Activated CD8-positive, alpha-beta T cell treated with anti-CD3 and anti-CD28 coated beads for 36 hours (primary cell): ENCODE results near the gene ARHGAP40. TPM values are rescaled to one million over a fixed set of nuclear protein-coding genes. Genes with fewer than 3 reads are reported as not detected.

Source experiments
- ATAC-seq: fragments of 200-7000 bp; cut with Tn5 transposase; one replicate; pipeline ENCODE4 v1.10.0; 2021; ENCODE audit warnings: mild to moderate bottlenecking, moderate library complexity
- CTCF ChIA-PET: fragments of 350-600 bp; sonication (Branson Sonifier 250); formaldehyde crosslinking; loops from one replicate; lab custom pipeline; 2021; ENCODE audit warnings: antibody characterized with exemption; lab: Charles Lee
- POLR2A ChIA-PET: fragments of 350-600 bp; sonication (Branson Sonifier 250); formaldehyde crosslinking; loops from one replicate; lab custom pipeline; 2021; ENCODE audit warnings: antibody characterized with exemption; lab: Charles Lee
- DNase-seq: peaks from one replicate; pipeline ENCODE4 v3.0.0-alpha.2; 2020
- H3K27ac Mint-ChIP-seq: one replicate; pipeline ENCODE4 v1.8.0; 2021; ENCODE audit warnings: mild to moderate bottlenecking, mixed read lengths
- H3K27me3 Mint-ChIP-seq: one replicate; pipeline ENCODE4 v1.8.0; 2021; ENCODE audit warnings: mixed read lengths
- H3K36me3 Mint-ChIP-seq: one replicate; pipeline ENCODE4 v1.8.0; 2021; ENCODE audit warnings: low read depth, mixed read lengths
- H3K4me1 Mint-ChIP-seq: one replicate; pipeline ENCODE4 v1.8.0; 2021; ENCODE audit warnings: low read depth, mixed read lengths
- H3K4me3 Mint-ChIP-seq: one replicate; pipeline ENCODE4 v1.8.0; 2021; ENCODE audit warnings: mild to moderate bottlenecking, moderate library complexity, mixed read lengths
- H3K9me3 Mint-ChIP-seq: one replicate; pipeline ENCODE4 v1.8.0; 2021; ENCODE audit warnings: mixed read lengths
- CTCF ChIP-seq: fragments of 200-600 bp; IDR thresholded peaks from one replicate; pipeline ENCODE4 v1.8.0; 2022; ENCODE audit warnings: antibody characterized with exemption, mild to moderate bottlenecking
- intact Hi-C: fragments of 100-400 bp; cut with micrococcal nuclease; formaldehyde crosslinking; loops from one replicate; pipeline ENCODE4 v1.10.0; 2022
- total RNA-seq, 2 experiments: library from RNA; stranded (reverse); gene quantifications; one replicate each; pipeline ENCODE4 v1.2.3, GENCODE V29; 2021

ARHGAP40 gene
- total RNA-seq, 2 experiments from 2014 or later, result not detected

DNA sequence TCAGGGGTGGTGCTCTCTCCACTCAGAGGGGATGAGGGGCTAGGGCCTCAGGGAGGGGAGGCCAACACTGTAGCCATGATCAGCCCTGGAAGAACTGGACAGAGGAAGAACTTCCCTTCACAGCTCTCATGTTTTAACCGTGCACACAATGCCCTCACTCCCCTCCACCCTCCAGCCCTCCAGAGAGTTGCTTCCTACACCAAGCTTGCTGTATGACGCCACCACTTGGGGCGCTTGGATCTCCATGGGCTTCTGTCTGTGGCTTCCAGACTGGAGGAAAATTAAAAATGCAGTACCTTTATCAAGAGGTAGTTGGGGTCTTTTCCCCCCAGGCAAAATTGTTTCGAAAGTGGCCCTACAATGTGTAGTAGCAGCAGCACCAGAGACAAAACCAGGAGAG lies 48.4 kb downstream of the ARHGAP40 start:
- H3K27me3 Mint-ChIP-seq, result peaks cover 16% of the 10 kb centered on the region
- H3K4me3 Mint-ChIP-seq, result no peak overlapping the region
- TF ChIP-seq CTCF, result no peak
- H3K9me3 Mint-ChIP-seq, result no peaks in the 10 kb centered on the region
- no peak for ATAC-seq
- no peaks in the 10 kb centered on the region for H3K4me1 Mint-ChIP-seq
- intact Hi-C loops, result no loop called here
- H3K27ac Mint-ChIP-seq, result no peak overlapping the region
- CTCF ChIA-PET, result interaction anchor here (0.7 to 12.2 kb wide), 9 partner anchors 9 to 431 kb away, joined by 3 to 110 read pairs (median 5); partner anchors contain the start of genes ACTR5 and SLC32A1
- DNase-seq, result no peak
- POLR2A ChIA-PET, result no interaction called here
- no peaks in the 10 kb centered on the region for H3K36me3 Mint-ChIP-seq

- Mint-ChIP-seq H3K9me3 (no peaks in the 10 kb centered on the region), H3K27ac (no peak overlapping the region), H3K4me1 (no peaks in the 10 kb centered on the region), H3K36me3 (no peaks in the 10 kb centered on the region), H3K4me3 (no peak overlapping the region), H3K27me3 (peaks cover 10% of the 10 kb centered on the region)
- ChIA-PET CTCF (interaction anchor here (1.1 to 12.2 kb wide), 4 partner anchors 9 to 100 kb away, joined by 5 to 110 read pairs (median 34); partner anchors contain the start of genes ACTR5 and SLC32A1), POLR2A (no interaction called here)
- no peak for ATAC-seq
- TF ChIP-seq CTCF, result no peak
- intact Hi-C loops, result no loop called here
- no peak for DNase-seq
Measured at GRCh38 chr20:38651154-38651553, 49.5 kb downstream of the ARHGAP40 start.

DNA sequence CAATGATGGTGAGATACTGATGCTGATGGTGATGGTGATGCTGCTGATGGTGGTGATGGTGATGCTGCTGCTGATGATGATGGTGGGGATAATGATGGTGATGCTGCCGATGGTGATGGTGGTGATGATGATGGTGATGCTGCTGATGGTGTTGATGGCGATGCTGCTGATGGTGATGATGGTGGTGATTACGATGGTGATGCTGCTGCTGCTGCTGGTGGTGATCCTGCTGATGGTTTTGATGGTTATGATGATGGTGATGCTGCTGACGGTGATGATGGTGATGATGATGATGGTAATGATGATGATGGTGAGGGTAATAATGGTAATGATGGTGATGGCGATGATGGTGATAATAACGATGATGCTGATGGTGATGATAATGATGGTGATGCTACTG lies 50.0 kb downstream of the ARHGAP40 start:
- H3K27ac Mint-ChIP-seq, result no peak overlapping the region
- H3K9me3 Mint-ChIP-seq, result no peaks in the 10 kb centered on the region
- H3K36me3 Mint-ChIP-seq, result no peaks in the 10 kb centered on the region
- ChIA-PET POLR2A (no interaction called here), CTCF (interaction anchor here (0.7 to 5.0 kb wide), 3 partner anchors 8 to 79 kb away, joined by 3 to 35 read pairs (median 34); partner anchors contain the start of gene SLC32A1)
- DNase-seq, result no peak
- no peak overlapping the region for H3K4me3 Mint-ChIP-seq
- peaks cover 11% of the 10 kb centered on the region for H3K27me3 Mint-ChIP-seq
- ATAC-seq, result no peak
- H3K4me1 Mint-ChIP-seq, result no peaks in the 10 kb centered on the region
- intact Hi-C loops, result no loop called here
- no peak for TF ChIP-seq CTCF

GRCh38 chr20:38652995-38653394 lies 51.4 kb downstream of the ARHGAP40 start:
- Mint-ChIP-seq H3K27me3 (peaks cover 15% of the 10 kb centered on the region), H3K36me3 (no peaks in the 10 kb centered on the region), H3K4me3 (no peak overlapping the region), H3K9me3 (no peaks in the 10 kb centered on the region), H3K27ac (no peak overlapping the region), H3K4me1 (no peaks in the 10 kb centered on the region)
- ATAC-seq (no peak), DNase-seq (no peak)
- intact Hi-C loops, result no loop called here
- no peak for TF ChIP-seq CTCF
- ChIA-PET POLR2A (no interaction called here), CTCF (no interaction called here)

GRCh38 chr20:38657390-38657789 lies 55.8 kb downstream of the ARHGAP40 start:
- Mint-ChIP-seq H3K27ac (no peak overlapping the region), H3K9me3 (no peaks in the 10 kb centered on the region), H3K36me3 (no peaks in the 10 kb centered on the region), H3K27me3 (peaks cover 18% of the 10 kb centered on the region), H3K4me1 (no peaks in the 10 kb centered on the region), H3K4me3 (no peak overlapping the region)
- CTCF ChIA-PET, result interaction anchor here (1.9 to 5.4 kb wide), 4 partner anchors 8 to 95 kb away, joined by 12 to 34 read pairs (median 16); no protein-coding TSS in a partner anchor
- ATAC-seq (no peak), DNase-seq (no peak)
- POLR2A ChIA-PET, result no interaction called here
- intact Hi-C loops, result no loop called here
- TF ChIP-seq CTCF, result no peak
